Measurements from ENCODE around the gene PATL2.

PATL2 gene

DNA sequence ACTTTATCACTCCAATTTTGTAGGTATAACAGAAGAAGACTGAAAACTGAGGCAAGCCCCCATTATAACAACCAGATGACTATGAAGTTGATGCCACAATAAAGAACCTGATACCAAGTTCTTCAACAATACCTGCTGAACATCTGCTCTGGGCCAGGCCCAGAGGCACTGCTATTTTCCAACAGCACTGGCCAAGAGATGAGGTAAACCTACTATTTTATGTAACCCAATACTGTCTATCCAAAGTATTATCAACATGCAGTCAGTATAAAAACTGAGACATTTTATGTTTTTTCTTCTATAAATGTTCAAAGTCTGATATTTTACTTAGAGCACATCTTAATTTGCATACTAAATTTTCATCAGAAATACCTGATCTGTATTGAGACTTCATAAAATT lies 53.7 kb downstream of the PATL2 start:
- no peak for ATAC-seq
- TF ChIP-seq SNAI2 (CRISPR knock-in tag; IDR thresholded peaks at IDR 0.05) (no peak), ISL1 (CRISPR knock-in tag; IDR thresholded peaks at IDR 0.05) (no peak)

DNA sequence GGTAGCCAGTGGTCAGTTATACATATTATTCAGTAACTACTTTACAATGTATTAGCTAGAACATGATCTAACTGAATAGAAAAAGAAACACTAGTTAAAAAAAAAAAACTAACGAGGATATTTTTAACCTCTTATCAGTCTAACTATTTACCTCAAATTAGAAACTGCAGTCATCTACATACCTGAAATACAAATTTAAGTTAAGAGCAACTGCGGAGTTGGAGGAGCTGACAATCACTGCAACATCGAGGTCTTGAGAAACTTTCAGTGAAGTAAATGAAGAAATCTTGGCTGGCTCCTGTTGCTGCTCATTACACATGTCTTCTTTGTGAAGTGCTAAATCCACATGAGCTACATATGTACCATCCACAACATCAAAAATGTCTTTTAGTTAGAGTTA lies 54.2 kb downstream of the PATL2 start:
- ATAC-seq: no peak

DNA sequence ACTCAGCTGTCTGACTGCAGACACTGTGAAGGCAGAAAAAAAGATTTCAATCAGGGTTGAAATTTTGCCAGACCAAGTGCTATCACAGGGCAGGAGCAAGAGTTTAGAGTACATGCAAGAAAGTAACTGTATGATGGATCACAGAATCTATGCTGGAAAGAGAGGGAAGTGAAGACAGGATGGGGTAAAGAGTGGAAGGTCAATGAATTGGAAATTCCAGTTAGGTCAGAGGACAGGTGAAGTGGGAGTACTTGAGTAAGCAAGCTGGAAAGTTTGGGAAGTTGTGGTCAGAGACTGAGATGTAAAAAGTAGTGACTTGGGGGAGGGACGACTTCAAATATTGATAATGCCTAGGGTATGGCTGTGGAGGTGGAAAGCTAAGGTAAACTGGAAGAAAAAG lies 54.8 kb downstream of the PATL2 start:
- ATAC-seq: no peak
- no peak for TF ChIP-seq GLIS3 (CRISPR knock-in tag; IDR thresholded peaks at IDR 0.05)
- no peak for TF ChIP-seq ESRRG (CRISPR knock-in tag; IDR thresholded peaks at IDR 0.05)
- no peak for TF ChIP-seq ARNTL (CRISPR knock-in tag; IDR thresholded peaks at IDR 0.05; ENCODE audit: borderline replicate concordance, low read depth)
- TF ChIP-seq ISL1 (CRISPR knock-in tag; IDR thresholded peaks at IDR 0.05): no peak
- no peak for TF ChIP-seq TCF4 (CRISPR knock-in tag; IDR thresholded peaks at IDR 0.05; ENCODE audit: borderline replicate concordance)
- no peak for TF ChIP-seq CSDC2 (CRISPR knock-in tag; IDR thresholded peaks at IDR 0.05)
- no peak for TF ChIP-seq OSR1 (CRISPR knock-in tag; IDR thresholded peaks at IDR 0.05)
- no peak for TF ChIP-seq PPARA (CRISPR knock-in tag; IDR thresholded peaks at IDR 0.05; ENCODE audit: borderline replicate concordance)
- TF ChIP-seq, protein P1, sequence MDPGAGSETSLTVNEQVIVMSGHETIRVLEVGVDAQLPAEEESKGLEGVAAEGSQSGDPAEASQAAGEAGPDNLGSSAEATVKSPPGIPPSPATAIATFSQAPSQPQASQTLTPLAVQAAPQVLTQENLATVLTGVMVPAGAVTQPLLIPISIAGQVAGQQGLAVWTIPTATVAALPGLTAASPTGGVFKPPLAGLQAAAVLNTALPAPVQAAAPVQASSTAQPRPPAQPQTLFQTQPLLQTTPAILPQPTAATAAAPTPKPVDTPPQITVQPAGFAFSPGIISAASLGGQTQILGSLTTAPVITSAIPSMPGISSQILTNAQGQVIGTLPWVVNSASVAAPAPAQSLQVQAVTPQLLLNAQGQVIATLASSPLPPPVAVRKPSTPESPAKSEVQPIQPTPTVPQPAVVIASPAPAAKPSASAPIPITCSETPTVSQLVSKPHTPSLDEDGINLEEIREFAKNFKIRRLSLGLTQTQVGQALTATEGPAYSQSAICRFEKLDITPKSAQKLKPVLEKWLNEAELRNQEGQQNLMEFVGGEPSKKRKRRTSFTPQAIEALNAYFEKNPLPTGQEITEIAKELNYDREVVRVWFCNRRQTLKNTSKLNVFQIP (CRISPR knock-in tag; IDR thresholded peaks at IDR 0.05; ENCODE audit: borderline replicate concordance, low read depth): no peak
- no peak for TF ChIP-seq ZC3H10 (CRISPR knock-in tag; IDR thresholded peaks at IDR 0.05)
- no peak for TF ChIP-seq BACH2 (CRISPR knock-in tag; IDR thresholded peaks at IDR 0.05; ENCODE audit: borderline replicate concordance)
- TF ChIP-seq, protein P2, sequence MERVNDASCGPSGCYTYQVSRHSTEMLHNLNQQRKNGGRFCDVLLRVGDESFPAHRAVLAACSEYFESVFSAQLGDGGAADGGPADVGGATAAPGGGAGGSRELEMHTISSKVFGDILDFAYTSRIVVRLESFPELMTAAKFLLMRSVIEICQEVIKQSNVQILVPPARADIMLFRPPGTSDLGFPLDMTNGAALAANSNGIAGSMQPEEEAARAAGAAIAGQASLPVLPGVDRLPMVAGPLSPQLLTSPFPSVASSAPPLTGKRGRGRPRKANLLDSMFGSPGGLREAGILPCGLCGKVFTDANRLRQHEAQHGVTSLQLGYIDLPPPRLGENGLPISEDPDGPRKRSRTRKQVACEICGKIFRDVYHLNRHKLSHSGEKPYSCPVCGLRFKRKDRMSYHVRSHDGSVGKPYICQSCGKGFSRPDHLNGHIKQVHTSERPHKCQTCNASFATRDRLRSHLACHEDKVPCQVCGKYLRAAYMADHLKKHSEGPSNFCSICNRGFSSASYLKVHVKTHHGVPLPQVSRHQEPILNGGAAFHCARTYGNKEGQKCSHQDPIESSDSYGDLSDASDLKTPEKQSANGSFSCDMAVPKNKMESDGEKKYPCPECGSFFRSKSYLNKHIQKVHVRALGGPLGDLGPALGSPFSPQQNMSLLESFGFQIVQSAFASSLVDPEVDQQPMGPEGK (CRISPR knock-in tag; IDR thresholded peaks at IDR 0.05; ENCODE audit: borderline replicate concordance): no peak
- TF ChIP-seq TOX (CRISPR knock-in tag; IDR thresholded peaks at IDR 0.05; ENCODE audit: borderline replicate concordance): no peak
- TF ChIP-seq SNAI2 (CRISPR knock-in tag; IDR thresholded peaks at IDR 0.05): no peak

More for the DNA sequence above, 54.2 kb downstream of the PATL2 start:
- TF ChIP-seq, protein P3, sequence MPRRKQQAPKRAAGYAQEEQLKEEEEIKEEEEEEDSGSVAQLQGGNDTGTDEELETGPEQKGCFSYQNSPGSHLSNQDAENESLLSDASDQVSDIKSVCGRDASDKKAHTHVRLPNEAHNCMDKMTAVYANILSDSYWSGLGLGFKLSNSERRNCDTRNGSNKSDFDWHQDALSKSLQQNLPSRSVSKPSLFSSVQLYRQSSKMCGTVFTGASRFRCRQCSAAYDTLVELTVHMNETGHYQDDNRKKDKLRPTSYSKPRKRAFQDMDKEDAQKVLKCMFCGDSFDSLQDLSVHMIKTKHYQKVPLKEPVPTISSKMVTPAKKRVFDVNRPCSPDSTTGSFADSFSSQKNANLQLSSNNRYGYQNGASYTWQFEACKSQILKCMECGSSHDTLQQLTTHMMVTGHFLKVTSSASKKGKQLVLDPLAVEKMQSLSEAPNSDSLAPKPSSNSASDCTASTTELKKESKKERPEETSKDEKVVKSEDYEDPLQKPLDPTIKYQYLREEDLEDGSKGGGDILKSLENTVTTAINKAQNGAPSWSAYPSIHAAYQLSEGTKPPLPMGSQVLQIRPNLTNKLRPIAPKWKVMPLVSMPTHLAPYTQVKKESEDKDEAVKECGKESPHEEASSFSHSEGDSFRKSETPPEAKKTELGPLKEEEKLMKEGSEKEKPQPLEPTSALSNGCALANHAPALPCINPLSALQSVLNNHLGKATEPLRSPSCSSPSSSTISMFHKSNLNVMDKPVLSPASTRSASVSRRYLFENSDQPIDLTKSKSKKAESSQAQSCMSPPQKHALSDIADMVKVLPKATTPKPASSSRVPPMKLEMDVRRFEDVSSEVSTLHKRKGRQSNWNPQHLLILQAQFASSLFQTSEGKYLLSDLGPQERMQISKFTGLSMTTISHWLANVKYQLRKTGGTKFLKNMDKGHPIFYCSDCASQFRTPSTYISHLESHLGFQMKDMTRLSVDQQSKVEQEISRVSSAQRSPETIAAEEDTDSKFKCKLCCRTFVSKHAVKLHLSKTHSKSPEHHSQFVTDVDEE (CRISPR knock-in tag; IDR thresholded peaks at IDR 0.05): no peak
- no peak for TF ChIP-seq ESRRG (CRISPR knock-in tag; IDR thresholded peaks at IDR 0.05)
- TF ChIP-seq RARB (CRISPR knock-in tag; IDR thresholded peaks at IDR 0.05): no peak
- no peak for TF ChIP-seq ZNF8 (CRISPR knock-in tag; IDR thresholded peaks at IDR 0.05)
- no peak for TF ChIP-seq BACH2 (CRISPR knock-in tag; IDR thresholded peaks at IDR 0.05; ENCODE audit: borderline replicate concordance)
- TF ChIP-seq, protein P4, sequence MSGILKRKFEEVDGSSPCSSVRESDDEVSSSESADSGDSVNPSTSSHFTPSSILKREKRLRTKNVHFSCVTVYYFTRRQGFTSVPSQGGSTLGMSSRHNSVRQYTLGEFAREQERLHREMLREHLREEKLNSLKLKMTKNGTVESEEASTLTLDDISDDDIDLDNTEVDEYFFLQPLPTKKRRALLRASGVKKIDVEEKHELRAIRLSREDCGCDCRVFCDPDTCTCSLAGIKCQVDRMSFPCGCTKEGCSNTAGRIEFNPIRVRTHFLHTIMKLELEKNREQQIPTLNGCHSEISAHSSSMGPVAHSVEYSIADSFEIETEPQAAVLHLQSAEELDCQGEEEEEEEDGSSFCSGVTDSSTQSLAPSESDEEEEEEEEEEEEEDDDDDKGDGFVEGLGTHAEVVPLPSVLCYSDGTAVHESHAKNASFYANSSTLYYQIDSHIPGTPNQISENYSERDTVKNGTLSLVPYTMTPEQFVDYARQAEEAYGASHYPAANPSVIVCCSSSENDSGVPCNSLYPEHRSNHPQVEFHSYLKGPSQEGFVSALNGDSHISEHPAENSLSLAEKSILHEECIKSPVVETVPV (CRISPR knock-in tag; IDR thresholded peaks at IDR 0.05): no peak
- no peak for TF ChIP-seq ZFP30 (CRISPR knock-in tag; IDR thresholded peaks at IDR 0.05)
- TF ChIP-seq TCF4 (CRISPR knock-in tag; IDR thresholded peaks at IDR 0.05; ENCODE audit: borderline replicate concordance): no peak
- no peak for TF ChIP-seq ISL1 (CRISPR knock-in tag; IDR thresholded peaks at IDR 0.05)
- TF ChIP-seq, protein P2 (CRISPR knock-in tag; IDR thresholded peaks at IDR 0.05; ENCODE audit: borderline replicate concordance): no peak
- TF ChIP-seq ZC3H10 (CRISPR knock-in tag; IDR thresholded peaks at IDR 0.05): no peak
- TF ChIP-seq, protein P1 (CRISPR knock-in tag; IDR thresholded peaks at IDR 0.05; ENCODE audit: borderline replicate concordance, low read depth): no peak
- no peak for TF ChIP-seq CSDC2 (CRISPR knock-in tag; IDR thresholded peaks at IDR 0.05)
- TF ChIP-seq, protein P5, sequence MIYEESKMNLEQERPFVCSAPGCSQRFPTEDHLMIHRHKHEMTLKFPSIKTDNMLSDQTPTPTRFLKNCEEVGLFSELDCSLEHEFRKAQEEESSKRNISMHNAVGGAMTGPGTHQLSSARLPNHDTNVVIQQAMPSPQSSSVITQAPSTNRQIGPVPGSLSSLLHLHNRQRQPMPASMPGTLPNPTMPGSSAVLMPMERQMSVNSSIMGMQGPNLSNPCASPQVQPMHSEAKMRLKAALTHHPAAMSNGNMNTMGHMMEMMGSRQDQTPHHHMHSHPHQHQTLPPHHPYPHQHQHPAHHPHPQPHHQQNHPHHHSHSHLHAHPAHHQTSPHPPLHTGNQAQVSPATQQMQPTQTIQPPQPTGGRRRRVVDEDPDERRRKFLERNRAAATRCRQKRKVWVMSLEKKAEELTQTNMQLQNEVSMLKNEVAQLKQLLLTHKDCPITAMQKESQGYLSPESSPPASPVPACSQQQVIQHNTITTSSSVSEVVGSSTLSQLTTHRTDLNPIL (CRISPR knock-in tag; IDR thresholded peaks at IDR 0.05; ENCODE audit: low read depth): no peak
- no peak for TF ChIP-seq ZFP3 (CRISPR knock-in tag; IDR thresholded peaks at IDR 0.05)
- no peak for TF ChIP-seq GLIS3 (CRISPR knock-in tag; IDR thresholded peaks at IDR 0.05)
- TF ChIP-seq ZNF70 (CRISPR knock-in tag; IDR thresholded peaks at IDR 0.05): no peak

Data from SK-N-SH treated with all-trans-retinoic acid at 6 μM for 48 hours (cell line).